Prostate gland (tissue), 2 donors: Measurements from ENCODE around the gene CSNK1A1.

Source experiments
- POLR2AphosphoS5 ChIP-seq: sonication (generic); formaldehyde crosslinking; IDR thresholded peaks from one replicate; pipeline ENCODE4 v1.6.1; 2017; ENCODE audit warnings: antibody characterized with exemption
- TF ChIP-seq, protein P1 (sequence below), 4 experiments: fragments of 200-600 bp in 2 of 4; fragments of 450-650 bp in 2 of 4; sonication (generic) in 2 of 4; IDR thresholded peaks; 1 replicate in 3 of 4; 2 replicates in 1 of 4; pipeline ENCODE4 v1.5.1; 2016 to 2019; ENCODE audit warnings: antibody characterized with exemption in 4 of 4, mild to moderate bottlenecking in 2 of 4, moderate library complexity in 2 of 4

GRCh38 chr5:149492781-149493180 is 58.5 kb downstream of the CSNK1A1 start:
- TF ChIP-seq, protein P1, sequence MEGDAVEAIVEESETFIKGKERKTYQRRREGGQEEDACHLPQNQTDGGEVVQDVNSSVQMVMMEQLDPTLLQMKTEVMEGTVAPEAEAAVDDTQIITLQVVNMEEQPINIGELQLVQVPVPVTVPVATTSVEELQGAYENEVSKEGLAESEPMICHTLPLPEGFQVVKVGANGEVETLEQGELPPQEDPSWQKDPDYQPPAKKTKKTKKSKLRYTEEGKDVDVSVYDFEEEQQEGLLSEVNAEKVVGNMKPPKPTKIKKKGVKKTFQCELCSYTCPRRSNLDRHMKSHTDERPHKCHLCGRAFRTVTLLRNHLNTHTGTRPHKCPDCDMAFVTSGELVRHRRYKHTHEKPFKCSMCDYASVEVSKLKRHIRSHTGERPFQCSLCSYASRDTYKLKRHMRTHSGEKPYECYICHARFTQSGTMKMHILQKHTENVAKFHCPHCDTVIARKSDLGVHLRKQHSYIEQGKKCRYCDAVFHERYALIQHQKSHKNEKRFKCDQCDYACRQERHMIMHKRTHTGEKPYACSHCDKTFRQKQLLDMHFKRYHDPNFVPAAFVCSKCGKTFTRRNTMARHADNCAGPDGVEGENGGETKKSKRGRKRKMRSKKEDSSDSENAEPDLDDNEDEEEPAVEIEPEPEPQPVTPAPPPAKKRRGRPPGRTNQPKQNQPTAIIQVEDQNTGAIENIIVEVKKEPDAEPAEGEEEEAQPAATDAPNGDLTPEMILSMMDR (IDR thresholded peaks at IDR 0.05), result no peak
- TF ChIP-seq POLR2AphosphoS5, result no peak
